ENCODE results near the gene EIF4H. TPM values are rescaled to one million over a fixed set of nuclear protein-coding genes. Genes with fewer than 3 reads are reported as not detected.

Gene EIF4H
- total RNA-seq, 4 donors from 2014 or later: 201 to 289 (median 243) TPM

GRCh38 chr7:74149071-74149470 is 25.1 kb upstream of the EIF4H start:
- WGBS: 96% methylated on average over 5 of the region's 5 CpGs
- H3K36me3 ChIP-seq: no peaks in the 10 kb centered on the region
- no peak overlapping the region for H3K4me3 ChIP-seq
- H3K4me1 ChIP-seq: no peaks in the 10 kb centered on the region
- H3K27me3 ChIP-seq: no peaks in the 10 kb centered on the region
- H3K27ac ChIP-seq: no peak overlapping the region
- H3K9me3 ChIP-seq: no peaks in the 10 kb centered on the region
- TF ChIP-seq EP300 (IDR thresholded peaks at IDR 0.05) (no peak), POLR2A (IDR thresholded peaks at IDR 0.05) (no peak), CTCF (IDR thresholded peaks at IDR 0.05) (no peak), POLR2AphosphoS5 (IDR thresholded peaks at IDR 0.05) (no peak)
- no peak for DNase-seq (ENCODE audit: low spot score in 2 of 2)

- H3K36me3 ChIP-seq: no peaks in the 10 kb centered on the region
- no peak overlapping the region for H3K27ac ChIP-seq
- no peaks in the 10 kb centered on the region for H3K9me3 ChIP-seq
- no peak for DNase-seq (ENCODE audit: low spot score in 2 of 2)
- WGBS: 71% methylated on average over 1 of the region's 1 CpG
- H3K27me3 ChIP-seq: no peaks in the 10 kb centered on the region
- H3K4me3 ChIP-seq: no peak overlapping the region
- no peaks in the 10 kb centered on the region for H3K4me1 ChIP-seq
- TF ChIP-seq POLR2A (IDR thresholded peaks at IDR 0.05): no peak
Observed at GRCh38 chr7:74149603-74150002, 24.6 kb upstream of the EIF4H start.

- TF ChIP-seq POLR2A (IDR thresholded peaks at IDR 0.05) (no peak), EP300 (IDR thresholded peaks at IDR 0.05) (no peak), CTCF (IDR thresholded peaks at IDR 0.05) (no peak), POLR2AphosphoS5 (IDR thresholded peaks at IDR 0.05) (no peak)
- no peaks in the 10 kb centered on the region for H3K36me3 ChIP-seq
- DNase-seq (ENCODE audit: low spot score in 2 of 2): no peak
- 61% methylated on average over 9 of the region's 9 CpGs for WGBS
- no peak overlapping the region for H3K27ac ChIP-seq
- no peak overlapping the region for H3K4me3 ChIP-seq
- no peaks in the 10 kb centered on the region for H3K4me1 ChIP-seq
- no peaks in the 10 kb centered on the region for H3K27me3 ChIP-seq
- no peaks in the 10 kb centered on the region for H3K9me3 ChIP-seq
Observed at GRCh38 chr7:74153736-74154135, 20.4 kb upstream of the EIF4H start.

GRCh38 chr7:74155810-74156395 is 18.3 kb upstream of the EIF4H start:
- WGBS: 85% methylated on average over 9 of the region's 9 CpGs
- no peaks in the 10 kb centered on the region for H3K27me3 ChIP-seq

GRCh38 chr7:74157605-74158004 is 16.6 kb upstream of the EIF4H start:
- 91% methylated on average over 9 of the region's 9 CpGs for WGBS
- DNase-seq (ENCODE audit: low spot score in 2 of 2): no peak
- H3K9me3 ChIP-seq: no peaks in the 10 kb centered on the region
- H3K36me3 ChIP-seq: no peaks in the 10 kb centered on the region
- H3K27ac ChIP-seq: no peak overlapping the region
- no peaks in the 10 kb centered on the region for H3K4me1 ChIP-seq
- H3K4me3 ChIP-seq: no peak overlapping the region
- TF ChIP-seq POLR2A (IDR thresholded peaks at IDR 0.05): no peak
- TF ChIP-seq CTCF (IDR thresholded peaks at IDR 0.05): no peak
- TF ChIP-seq EP300 (IDR thresholded peaks at IDR 0.05): no peak
- TF ChIP-seq POLR2AphosphoS5 (IDR thresholded peaks at IDR 0.05): no peak
- no peaks in the 10 kb centered on the region for H3K27me3 ChIP-seq

More at GRCh38 chr7:74155810-74156395, 18.3 kb upstream of the EIF4H start:
- no peak overlapping the region for H3K27ac ChIP-seq
- H3K4me1 ChIP-seq: no peaks in the 10 kb centered on the region
- no peak overlapping the region for H3K4me3 ChIP-seq
- H3K36me3 ChIP-seq: no peaks in the 10 kb centered on the region
- DNase-seq (ENCODE audit: low spot score in 2 of 2): no peak
- H3K9me3 ChIP-seq: no peaks in the 10 kb centered on the region
- TF ChIP-seq POLR2AphosphoS5 (IDR thresholded peaks at IDR 0.05) (no peak), CTCF (IDR thresholded peaks at IDR 0.05) (no peak), EP300 (IDR thresholded peaks at IDR 0.05) (no peak), POLR2A (IDR thresholded peaks at IDR 0.05) (no peak)

GRCh38 chr7:74164985-74165456 is 9.1 kb upstream of the EIF4H start:
- no peaks in the 10 kb centered on the region for H3K4me1 ChIP-seq
- 46% methylated on average over 7 of the region's 7 CpGs for WGBS
- no peaks in the 10 kb centered on the region for H3K36me3 ChIP-seq
- H3K27me3 ChIP-seq: no peaks in the 10 kb centered on the region
- no peak overlapping the region for H3K27ac ChIP-seq
- TF ChIP-seq POLR2AphosphoS5 (IDR thresholded peaks at IDR 0.05) (no peak), EP300 (IDR thresholded peaks at IDR 0.05) (no peak), POLR2A (IDR thresholded peaks at IDR 0.05) (no peak), CTCF (IDR thresholded peaks at IDR 0.05) (no peak)
- H3K9me3 ChIP-seq: no peaks in the 10 kb centered on the region
- DNase-seq (ENCODE audit: low spot score in 2 of 2): no peak
- H3K4me3 ChIP-seq: no peak overlapping the region
